ENCODE measurements around the gene LRP3. TPM values are rescaled to one million over a fixed set of nuclear protein-coding genes. Genes with fewer than 3 reads are reported as not detected.

Gene LRP3
- total and polyA plus RNA-seq, 12 donors: 1.4 to 92.8 (median 52.2) TPM

DNA sequence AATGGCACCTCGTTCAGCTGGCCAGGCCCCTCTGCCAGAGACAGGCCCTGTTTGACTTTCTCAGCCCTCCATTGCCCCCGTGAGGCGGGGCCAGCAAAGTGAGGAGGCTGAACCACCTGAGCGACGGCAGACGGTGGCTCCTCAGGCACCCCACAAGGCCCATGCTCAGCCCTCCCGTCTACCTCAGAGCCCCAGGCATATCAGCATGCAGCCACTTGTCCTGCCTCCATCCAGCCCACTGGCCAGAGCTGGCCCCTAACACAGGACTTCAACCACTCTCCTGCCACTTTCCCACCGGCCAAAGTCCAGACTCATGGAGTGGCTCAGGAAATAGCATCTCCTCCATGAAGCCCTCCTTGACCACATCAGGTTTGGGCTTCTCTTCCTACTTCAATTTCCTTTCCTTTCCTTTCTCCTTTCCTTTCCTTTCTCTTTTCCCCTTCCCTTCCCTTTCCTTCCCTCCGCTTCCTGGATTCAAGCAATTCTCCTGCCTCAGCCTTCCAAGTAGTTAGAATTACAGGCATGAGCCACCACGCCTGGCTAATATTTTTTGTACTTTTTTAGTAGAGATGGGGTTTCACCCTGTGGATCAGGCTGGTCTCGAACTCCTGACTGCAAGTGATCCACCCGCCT lies 22.2 kb downstream of the LRP3 start:
- no peak overlapping the region for H3K4me3 ChIP-seq
- intact Hi-C loops (cut with DNase I): no loop called here
- H3K27me3 ChIP-seq: no peaks in the 10 kb centered on the region
- 68 to 80% (median 71%) methylated on average over 8 to 12 of the region's 12 CpGs for WGBS, 4 donors
- no peak overlapping the region for H3K27ac ChIP-seq
- no peaks in the 10 kb centered on the region for H3K4me1 ChIP-seq (replicated peaks in 1 of 2)
- no peaks in the 10 kb centered on the region for H3K36me3 ChIP-seq (replicated peaks in 1 of 2)
- no peak for TF ChIP-seq POLR2A (IDR thresholded peaks at IDR 0.05)
- TF ChIP-seq, protein P1, sequence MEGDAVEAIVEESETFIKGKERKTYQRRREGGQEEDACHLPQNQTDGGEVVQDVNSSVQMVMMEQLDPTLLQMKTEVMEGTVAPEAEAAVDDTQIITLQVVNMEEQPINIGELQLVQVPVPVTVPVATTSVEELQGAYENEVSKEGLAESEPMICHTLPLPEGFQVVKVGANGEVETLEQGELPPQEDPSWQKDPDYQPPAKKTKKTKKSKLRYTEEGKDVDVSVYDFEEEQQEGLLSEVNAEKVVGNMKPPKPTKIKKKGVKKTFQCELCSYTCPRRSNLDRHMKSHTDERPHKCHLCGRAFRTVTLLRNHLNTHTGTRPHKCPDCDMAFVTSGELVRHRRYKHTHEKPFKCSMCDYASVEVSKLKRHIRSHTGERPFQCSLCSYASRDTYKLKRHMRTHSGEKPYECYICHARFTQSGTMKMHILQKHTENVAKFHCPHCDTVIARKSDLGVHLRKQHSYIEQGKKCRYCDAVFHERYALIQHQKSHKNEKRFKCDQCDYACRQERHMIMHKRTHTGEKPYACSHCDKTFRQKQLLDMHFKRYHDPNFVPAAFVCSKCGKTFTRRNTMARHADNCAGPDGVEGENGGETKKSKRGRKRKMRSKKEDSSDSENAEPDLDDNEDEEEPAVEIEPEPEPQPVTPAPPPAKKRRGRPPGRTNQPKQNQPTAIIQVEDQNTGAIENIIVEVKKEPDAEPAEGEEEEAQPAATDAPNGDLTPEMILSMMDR (IDR thresholded peaks at IDR 0.05): no peak
- no peak for DNase-seq
- no peaks in the 10 kb centered on the region for H3K9me3 ChIP-seq (replicated peaks in 1 of 3)

DNA sequence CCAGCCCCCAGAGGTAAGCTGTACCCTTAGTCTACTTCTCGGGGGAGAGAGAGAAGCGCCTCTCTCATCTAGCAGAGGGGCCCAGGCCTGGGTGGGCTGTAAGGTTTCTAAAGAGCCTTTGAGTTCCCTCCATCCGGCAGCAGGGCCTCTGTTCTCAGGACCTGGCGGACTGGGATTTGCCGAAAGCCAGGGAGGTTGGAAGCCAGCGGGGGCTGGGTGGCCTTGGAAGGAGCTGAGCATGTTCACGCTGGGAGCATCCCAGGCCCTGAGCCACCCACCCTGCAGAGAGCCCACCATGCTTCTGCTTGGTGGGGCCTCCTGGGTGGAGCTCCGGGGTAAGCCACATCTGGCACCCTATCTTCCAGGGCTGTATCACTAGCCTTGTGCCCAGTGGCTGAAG lies 23.8 kb downstream of the LRP3 start:
- Histone ChIP-seq H3K36me3 (replicated peaks in 1 of 2) (no peaks in the 10 kb centered on the region), H3K9me3 (replicated peaks in 1 of 3) (no peaks in the 10 kb centered on the region), H3K4me3 (no peak overlapping the region), H3K27me3 (no peaks in the 10 kb centered on the region), H3K27ac (no peak overlapping the region), H3K4me1 (replicated peaks in 1 of 2) (no peaks in the 10 kb centered on the region)
- TF ChIP-seq, protein P1 (IDR thresholded peaks at IDR 0.05): no peak
- TF ChIP-seq POLR2A (IDR thresholded peaks at IDR 0.05): no peak
- DNase-seq: no peak
- intact Hi-C loops (cut with DNase I): no loop called here
- 74 to 91% (median 82%) methylated on average over 6 to 8 of the region's 8 CpGs for WGBS, 4 donors

GRCh38 chr19:33219261-33219815 lies 25.2 kb downstream of the LRP3 start:
- Histone ChIP-seq H3K4me1 (replicated peaks in 1 of 2) (no peaks in the 10 kb centered on the region), H3K27me3 (peaks cover 4% of the 10 kb centered on the region), H3K27ac (no peak overlapping the region), H3K36me3 (replicated peaks in 1 of 2) (no peaks in the 10 kb centered on the region), H3K9me3 (replicated peaks in 1 of 3) (no peaks in the 10 kb centered on the region), H3K4me3 (no peak overlapping the region)
- WGBS, 4 donors: 72 to 85% (median 73%) methylated on average over 4 to 12 of the region's 12 CpGs
- TF ChIP-seq, protein P1 (IDR thresholded peaks at IDR 0.05): no peak
- no peak for TF ChIP-seq POLR2A (IDR thresholded peaks at IDR 0.05)
- DNase-seq: no peak
- intact Hi-C loops (cut with DNase I): no loop called here

DNA sequence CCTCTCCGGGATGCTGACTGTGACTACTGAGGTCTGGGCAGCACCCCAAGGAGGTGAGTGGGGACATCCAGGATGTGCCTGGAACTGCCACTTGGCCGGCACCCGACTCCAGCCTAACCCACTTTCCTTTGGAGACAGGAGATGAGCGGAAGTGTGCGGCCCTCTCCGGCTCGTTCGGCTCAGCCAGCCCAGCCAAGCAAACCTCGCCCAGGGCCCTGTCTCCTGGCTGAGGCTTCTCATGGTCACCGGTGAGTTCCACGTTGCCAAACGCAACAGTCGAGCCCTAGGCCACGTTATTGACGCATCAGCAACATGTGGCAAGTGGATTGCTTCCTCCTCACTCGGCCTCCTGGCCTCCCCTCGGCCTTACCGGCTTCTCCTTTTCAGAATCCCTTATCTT lies 26.0 kb downstream of the LRP3 start:
- TF ChIP-seq, protein P1 (IDR thresholded peaks at IDR 0.05): no peak
- TF ChIP-seq POLR2A (IDR thresholded peaks at IDR 0.05): no peak
- no peak for DNase-seq
- intact Hi-C loops (cut with DNase I): no loop called here
- Histone ChIP-seq H3K36me3 (replicated peaks in 1 of 2) (no peaks in the 10 kb centered on the region), H3K4me1 (replicated peaks in 1 of 2) (no peaks in the 10 kb centered on the region), H3K9me3 (replicated peaks in 1 of 3) (no peaks in the 10 kb centered on the region), H3K4me3 (no peak overlapping the region), H3K27me3 (peaks cover 12% of the 10 kb centered on the region), H3K27ac (no peak overlapping the region)
- 83 to 87% (median 85%) methylated on average over 17 to 18 of the region's 18 CpGs for WGBS, 4 donors

All from adrenal gland (tissue), 12 donors.